ENCODE results near the gene MGAT5B. TPM values are rescaled to one million over a fixed set of nuclear protein-coding genes. Genes with fewer than 3 reads are reported as not detected.

MGAT5B gene
- total and polyA plus RNA-seq, 2 experiments from 2014 or later: 0.11 to 0.16 TPM

DNA sequence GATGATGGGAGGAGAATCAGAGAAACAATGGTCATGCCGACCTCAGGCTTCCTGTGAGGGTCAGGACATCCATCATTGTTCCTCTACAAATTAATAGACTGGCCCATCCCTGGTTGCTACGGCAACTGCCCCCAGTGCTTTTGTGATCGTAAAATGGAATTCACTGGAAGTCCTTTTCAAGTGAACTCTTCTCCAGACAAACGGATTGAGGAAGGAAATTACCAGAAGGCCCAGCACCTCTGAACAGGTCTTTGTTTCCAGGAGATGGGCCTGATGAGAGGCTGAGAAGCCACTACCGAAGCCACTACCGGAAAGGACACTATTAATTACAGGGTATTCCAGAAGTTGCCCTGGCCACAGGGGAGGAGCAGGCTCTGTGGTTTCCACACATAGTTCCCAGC lies 126.0 kb downstream of the MGAT5B start:
- Histone ChIP-seq H3K27me3 (replicated peaks; ENCODE audit: insufficient read depth) (peaks cover 52% of the 10 kb centered on the region), H3K9ac (no peak overlapping the region), H3K36me3 (ENCODE audit: low read depth) (no peaks in the 10 kb centered on the region), H3K4me2 (ENCODE audit: unreplicated experiment) (no peak overlapping the region), H2AFZ (no peak overlapping the region), H3F3A (ENCODE audit: insufficient read depth) (no peaks in the 10 kb centered on the region), H3K27ac (no peak overlapping the region), H3K79me2 (ENCODE audit: insufficient read depth) (no peaks in the 10 kb centered on the region), H3K9me3 (ENCODE audit: low read depth) (no peaks in the 10 kb centered on the region), H4K20me1 (ENCODE audit: insufficient read depth) (no peaks in the 10 kb centered on the region), H3K4me3 (no peak overlapping the region), H3K4me1 (ENCODE audit: insufficient read depth) (no peaks in the 10 kb centered on the region), H3K9me2 (ENCODE audit: insufficient read depth) (no peaks in the 10 kb centered on the region)
- WGBS, 2 experiments (ENCODE audit: low coverage in 1 of 2, low lambda C conversion rate in 2 of 2, missing lambda C conversion rate in 2 of 2): 47 to 54% methylated on average over 6 of the region's 6 CpGs
- in situ Hi-C loops (cut with MboI): no loop called here
- no peak for TF ChIP-seq EZH2phosphoT487 (IDR thresholded peaks at IDR 0.05; ENCODE audit: insufficient read depth, low read depth)
- DNase-seq: no peak

DNA sequence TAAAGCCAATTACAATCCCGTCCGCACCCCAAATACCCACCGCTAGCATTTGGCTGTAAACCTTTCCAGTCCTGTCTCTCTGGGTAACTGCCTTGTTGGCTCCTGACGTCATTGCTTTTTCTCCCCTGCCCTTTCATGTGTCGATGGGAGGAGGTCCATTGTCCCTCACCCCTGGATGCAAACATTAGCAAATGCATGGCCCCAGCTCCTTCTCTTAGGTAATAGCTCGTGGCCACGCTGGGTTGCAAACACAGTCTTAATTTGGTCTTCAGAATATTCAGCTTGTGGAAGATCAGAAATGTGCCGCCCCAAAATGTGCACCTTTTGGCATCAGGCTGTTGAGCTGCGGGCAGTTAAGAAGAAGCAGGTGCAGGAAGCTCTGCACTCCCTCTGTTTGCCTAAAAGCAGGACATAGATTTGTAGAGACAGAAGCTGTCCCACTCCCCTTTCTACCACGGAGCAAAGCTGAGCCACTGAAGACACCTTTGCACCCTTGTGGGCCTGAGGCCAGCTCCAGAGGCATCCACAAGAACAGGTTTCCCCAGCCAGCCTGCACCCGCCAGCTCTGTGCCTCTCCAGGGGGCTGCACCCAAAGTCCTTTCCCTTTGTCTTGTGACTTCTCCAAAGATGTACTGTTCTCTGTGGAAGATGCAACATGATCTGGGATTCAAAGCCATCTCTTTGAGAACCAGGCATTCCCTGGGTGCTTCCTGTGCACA lies 127.3 kb downstream of the MGAT5B start:
- 57 to 58% methylated on average over 11 of the region's 11 CpGs for WGBS, 2 experiments (ENCODE audit: low coverage in 1 of 2, low lambda C conversion rate in 2 of 2, missing lambda C conversion rate in 2 of 2)
- H3K9me2 ChIP-seq (ENCODE audit: insufficient read depth): no peaks in the 10 kb centered on the region
- H3K4me3 ChIP-seq: no peak overlapping the region
- peaks cover 49% of the 10 kb centered on the region for H3K27me3 ChIP-seq (replicated peaks; ENCODE audit: insufficient read depth)
- H4K20me1 ChIP-seq (ENCODE audit: insufficient read depth): no peaks in the 10 kb centered on the region
- H3K36me3 ChIP-seq (ENCODE audit: low read depth): no peaks in the 10 kb centered on the region
- H3K27ac ChIP-seq: no peak overlapping the region
- no peak overlapping the region for H3K4me2 ChIP-seq (ENCODE audit: unreplicated experiment)
- DNase-seq: no peak
- H3K9ac ChIP-seq: no peak overlapping the region
- H3K4me1 ChIP-seq (ENCODE audit: insufficient read depth): no peaks in the 10 kb centered on the region
- H3K9me3 ChIP-seq (ENCODE audit: low read depth): no peaks in the 10 kb centered on the region
- in situ Hi-C loops (cut with MboI): no loop called here
- no peaks in the 10 kb centered on the region for H3K79me2 ChIP-seq (ENCODE audit: insufficient read depth)
- TF ChIP-seq EZH2phosphoT487 (IDR thresholded peaks at IDR 0.05; ENCODE audit: insufficient read depth, low read depth) (no peak), EZH2 (IDR thresholded peaks at IDR 0.05; ENCODE audit: insufficient read depth, poor library complexity, severe bottlenecking) (no peak)
- H3F3A ChIP-seq (ENCODE audit: insufficient read depth): no peaks in the 10 kb centered on the region
- H2AFZ ChIP-seq: no peak overlapping the region

DNA sequence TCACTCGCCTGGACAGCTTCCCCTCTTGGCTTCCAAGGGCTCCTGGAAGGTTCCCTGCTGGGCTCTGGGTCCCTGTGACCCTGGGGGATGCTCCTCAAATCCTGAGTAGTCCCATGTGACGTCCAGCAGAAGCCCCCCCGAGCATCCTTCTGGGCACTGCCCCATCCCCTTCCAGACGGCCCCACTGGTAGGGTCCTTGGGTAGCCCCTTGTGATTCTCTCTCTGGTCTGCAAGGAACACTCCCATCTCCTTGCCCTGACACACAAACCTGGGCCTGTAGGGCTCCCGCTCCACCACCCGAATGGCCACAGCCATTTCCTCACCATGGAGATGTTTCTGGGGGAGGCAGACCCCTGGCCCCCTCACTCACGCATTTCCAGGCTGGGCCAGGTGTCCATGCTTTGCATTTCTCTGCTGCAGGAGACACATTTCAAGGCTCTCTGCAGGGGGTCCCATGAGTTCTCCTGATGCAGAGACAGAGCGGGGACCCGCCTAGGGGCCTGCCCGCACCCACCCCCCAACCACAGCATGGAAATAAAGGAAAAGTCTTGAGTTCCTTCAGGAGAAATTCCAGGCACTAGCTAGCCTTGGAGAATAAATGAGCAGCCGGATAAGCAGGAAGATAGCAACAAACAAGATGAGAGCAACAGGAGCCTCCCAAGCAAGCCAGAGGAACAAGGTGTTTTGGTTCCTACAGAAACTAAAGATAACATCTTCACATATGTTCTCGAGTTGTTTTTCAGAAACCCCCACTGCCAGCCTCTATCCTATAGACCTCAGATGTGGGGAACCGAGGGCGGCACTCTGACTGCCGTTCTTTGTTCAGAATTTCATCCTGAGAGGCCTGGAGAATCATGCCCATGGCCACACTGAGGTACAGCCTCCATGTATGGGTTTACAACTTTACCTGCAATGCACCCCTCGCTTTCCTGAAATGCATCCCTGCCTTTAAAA lies 128.8 kb downstream of the MGAT5B start:
- H2AFZ ChIP-seq: no peak overlapping the region
- 52 to 53% methylated on average over 15 to 16 of the region's 16 CpGs for WGBS, 2 experiments (ENCODE audit: low coverage in 1 of 2, low lambda C conversion rate in 2 of 2, missing lambda C conversion rate in 2 of 2)
- H3K4me1 ChIP-seq (ENCODE audit: insufficient read depth): no peaks in the 10 kb centered on the region
- H3K27me3 ChIP-seq (replicated peaks; ENCODE audit: insufficient read depth): peaks cover 46% of the 10 kb centered on the region
- no peak for DNase-seq
- no peaks in the 10 kb centered on the region for H3K36me3 ChIP-seq (ENCODE audit: low read depth)
- H3K27ac ChIP-seq: no peak overlapping the region
- H4K20me1 ChIP-seq (ENCODE audit: insufficient read depth): no peaks in the 10 kb centered on the region
- H3K4me3 ChIP-seq: no peak overlapping the region
- H3K9me3 ChIP-seq (ENCODE audit: low read depth): no peaks in the 10 kb centered on the region
- H3K4me2 ChIP-seq (ENCODE audit: unreplicated experiment): no peak overlapping the region
- no peak overlapping the region for H3K9ac ChIP-seq
- no peak for TF ChIP-seq EZH2 (IDR thresholded peaks at IDR 0.05; ENCODE audit: insufficient read depth, poor library complexity, severe bottlenecking)
- no peak for TF ChIP-seq EZH2phosphoT487 (IDR thresholded peaks at IDR 0.05; ENCODE audit: insufficient read depth, low read depth)
- in situ Hi-C loops (cut with MboI): no loop called here
- H3K9me2 ChIP-seq (ENCODE audit: insufficient read depth): no peaks in the 10 kb centered on the region
- no peaks in the 10 kb centered on the region for H3F3A ChIP-seq (ENCODE audit: insufficient read depth)
- no peaks in the 10 kb centered on the region for H3K79me2 ChIP-seq (ENCODE audit: insufficient read depth)

DNA sequence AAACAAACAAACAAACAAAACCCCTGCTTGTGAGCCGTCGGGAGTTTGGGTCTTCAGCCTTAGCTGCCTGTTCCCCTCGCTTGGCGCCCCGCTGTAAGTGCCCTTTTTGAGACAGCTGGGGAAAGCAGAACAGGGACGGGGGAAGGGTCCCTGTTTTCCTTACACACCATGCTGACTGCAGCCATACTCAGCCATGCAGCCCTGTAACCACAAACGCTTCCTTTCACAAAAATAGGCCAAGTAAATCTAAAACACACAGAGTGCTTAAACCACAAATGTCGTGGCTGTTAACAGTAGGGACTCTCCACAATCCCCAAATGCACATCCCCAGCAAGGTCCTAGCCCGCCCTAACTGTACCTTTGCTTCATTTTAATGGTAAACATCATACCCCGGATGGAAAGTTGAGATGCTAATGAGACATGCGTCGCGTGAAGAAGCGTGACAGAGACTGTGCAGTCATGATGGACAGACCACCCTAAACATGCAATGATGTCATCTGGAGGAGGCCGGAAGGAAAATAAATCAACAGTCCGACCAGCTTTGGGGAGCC lies 129.9 kb downstream of the MGAT5B start:
- no peaks in the 10 kb centered on the region for H3F3A ChIP-seq (ENCODE audit: insufficient read depth)
- H3K9me3 ChIP-seq (ENCODE audit: low read depth): no peaks in the 10 kb centered on the region
- H3K9me2 ChIP-seq (ENCODE audit: insufficient read depth): no peaks in the 10 kb centered on the region
- 21 to 22% methylated on average over 16 of the region's 16 CpGs for WGBS, 2 experiments (ENCODE audit: low coverage in 1 of 2, low lambda C conversion rate in 2 of 2, missing lambda C conversion rate in 2 of 2)
- no peaks in the 10 kb centered on the region for H3K36me3 ChIP-seq (ENCODE audit: low read depth)
- H4K20me1 ChIP-seq (ENCODE audit: insufficient read depth): no peaks in the 10 kb centered on the region
- in situ Hi-C loops (cut with MboI): no loop called here
- no peaks in the 10 kb centered on the region for H3K4me1 ChIP-seq (ENCODE audit: insufficient read depth)
- no peak overlapping the region for H2AFZ ChIP-seq
- no peaks in the 10 kb centered on the region for H3K79me2 ChIP-seq (ENCODE audit: insufficient read depth)
- H3K4me2 ChIP-seq (ENCODE audit: unreplicated experiment): no peak overlapping the region
- no peak for TF ChIP-seq EZH2phosphoT487 (IDR thresholded peaks at IDR 0.05; ENCODE audit: insufficient read depth, low read depth)
- no peak for TF ChIP-seq EZH2 (IDR thresholded peaks at IDR 0.05; ENCODE audit: insufficient read depth, poor library complexity, severe bottlenecking)
- DNase-seq: no peak
- no peak overlapping the region for H3K27ac ChIP-seq
- H3K4me3 ChIP-seq: no peak overlapping the region
- peaks cover 39% of the 10 kb centered on the region for H3K27me3 ChIP-seq (replicated peaks; ENCODE audit: insufficient read depth)
- H3K9ac ChIP-seq: no peak overlapping the region
